K562 (cell line): Measurements from ENCODE around the gene SLC40A1. TPM values are rescaled to one million over a fixed set of nuclear protein-coding genes. Genes with fewer than 3 reads are reported as not detected.

Experiments used
- ATAC-seq: fragments of 200-7000 bp; cut with Tn5 transposase; 3 replicates; pipeline ENCODE4 v1.9.1; 2020; ENCODE audit warnings: moderate library complexity
- BruUV-seq: library from RNA; stranded (reverse); fragments of 400-500 nt; replicated peaks from 2 replicates; lab custom pipeline; 2021; lab: Mats Ljungman, UMichigan
- CTCF ChIA-PET: fragments of 300-600 bp; formaldehyde crosslinking; extraction: SDS; loops from one replicate; lab custom pipeline; 2021; ENCODE audit warnings: low intra/inter-chr PET ratio; lab: Yijun Ruan, JAX
- POLR2A ChIA-PET: fragments of 300-600, 350-650 bp; sonication (Branson Sonifier 250); formaldehyde crosslinking; extraction: SDS; loops from one replicate; lab custom pipeline; 2021; ENCODE audit warnings: antibody characterized with exemption, inconsistent platforms; lab: Yijun Ruan, JAX
- DNase-seq, 4 experiments: peaks; one replicate each; pipeline versions ENCODE4 v3.0.0 to v3.0.0-alpha.2; 2011 to 2018; ENCODE audit warnings: low spot score in 3 of 4, mixed read lengths in 3 of 4; ENCODE audit errors: extremely low read depth in 1 of 4
- FAIRE-seq: peaks from 2 replicates; lab custom pipeline; 2011; peaks lifted over from hg19 to GRCh38; lab: Jason Lieb, UNC
- H2AFZ ChIP-seq: 2 replicates; pipeline ENCODE4 v1.6.0; 2011; ENCODE audit warnings: low read depth, low read length, control low read depth, inconsistent platforms
- H3K27ac ChIP-seq: fragments of 200-600 bp; 3 replicates; pipeline ENCODE4 v1.8.0; 2011; ENCODE audit warnings: low read depth, mild to moderate bottlenecking, control low read depth, inconsistent platforms, low read length, moderate library complexity, mixed read lengths; ENCODE audit errors: extremely low read depth
- H3K27me3 ChIP-seq, 2 experiments: fragments of 300-600 bp in 1 of 2; 2 replicates in 1 of 2; 3 replicates in 1 of 2; pipeline versions ENCODE4 v1.6.0 to v1.8.0; 2011; ENCODE audit warnings: inconsistent platforms in 2 of 2, low read length in 2 of 2, mild to moderate bottlenecking in 1 of 2, mixed read lengths in 1 of 2, moderate library complexity in 1 of 2; ENCODE audit not compliant: control insufficient read depth in 2 of 2, insufficient read depth in 2 of 2
- H3K36me3 ChIP-seq: fragments of 300-600 bp; 3 replicates; pipeline ENCODE4 v1.8.0; 2011; ENCODE audit warnings: mild to moderate bottlenecking, low read length, inconsistent platforms; ENCODE audit not compliant: control insufficient read depth, insufficient read depth
- H3K4me1 ChIP-seq, 2 experiments: fragments of 200-600 bp in 1 of 2; replicated peaks in 1 of 2; 2 replicates in 1 of 2; 3 replicates in 1 of 2; pipeline versions ENCODE4 v1.5.1 to v1.8.0; 2011; ENCODE audit warnings: inconsistent platforms in 2 of 2, low read length in 2 of 2, mild to moderate bottlenecking in 1 of 2, mixed read lengths in 1 of 2, moderate library complexity in 1 of 2; ENCODE audit not compliant: control insufficient read depth in 2 of 2, insufficient read depth in 2 of 2
- H3K4me2 ChIP-seq: 2 replicates; pipeline ENCODE4 v1.6.1; 2011; ENCODE audit warnings: low read length, control low read depth, inconsistent platforms, mixed read lengths; ENCODE audit not compliant: insufficient read depth
- H3K4me3 ChIP-seq: fragments of 200-600 bp; sonication (generic), shearing (Covaris generic); 2 replicates; pipeline ENCODE4 v1.5.1; 2016; ENCODE audit warnings: control low read depth, inconsistent platforms
- H3K79me2 ChIP-seq: fragments of 200-600 bp; 3 replicates; pipeline ENCODE4 v1.8.0; 2011; ENCODE audit warnings: low read length, inconsistent platforms; ENCODE audit not compliant: control insufficient read depth, insufficient read depth
- H3K9ac ChIP-seq, 2 experiments: 2 replicates each; pipeline versions ENCODE4 v1.6.0 to v1.6.1; 2011; ENCODE audit warnings: low read depth in 2 of 2, low read length in 2 of 2, control low read depth in 1 of 2, inconsistent platforms in 1 of 2, mild to moderate bottlenecking in 1 of 2, mixed read lengths in 1 of 2; ENCODE audit not compliant: insufficient read depth in 1 of 2
- H3K9me1 ChIP-seq: one replicate; pipeline ENCODE4 v1.6.0; 2011; ENCODE audit warnings: inconsistent platforms, mild to moderate bottlenecking, low read length, moderate library complexity; ENCODE audit not compliant: control insufficient read depth, insufficient read depth
- H3K9me3 ChIP-seq: replicated peaks from 2 replicates; pipeline ENCODE4 v1.5.1; 2011; ENCODE audit warnings: low read depth, low read length, inconsistent platforms; ENCODE audit not compliant: control insufficient read depth, insufficient read depth
- H4K20me1 ChIP-seq: replicated peaks from 2 replicates; pipeline ENCODE4 v1.6.1; 2011; ENCODE audit warnings: low read length, inconsistent platforms, mixed read lengths; ENCODE audit not compliant: control insufficient read depth, insufficient read depth
- KLF13 ChIP-seq: fragments of 450-650 bp; IDR thresholded peaks from 2 replicates; pipeline ENCODE4 v1.6.1; 2016; ENCODE audit warnings: missing genetic modification characterization, low read depth, mild to moderate bottlenecking, missing compliant biosample characterization, moderate library complexity, borderline replicate concordance
- POLR2AphosphoS5 ChIP-seq: IDR thresholded peaks from 2 replicates; pipeline ENCODE4 v1.6.1; 2011; ENCODE audit warnings: mild to moderate bottlenecking, low read depth, low read length, moderate library complexity; ENCODE audit not compliant: control insufficient read depth, insufficient read depth
- SMARCC2 ChIP-seq: fragments of 450-650 bp; IDR thresholded peaks from 2 replicates; pipeline ENCODE4 v1.6.1; 2017; ENCODE audit warnings: antibody characterized with exemption, moderate library complexity, mild to moderate bottlenecking, low read depth
- TAF1 ChIP-seq: IDR thresholded peaks from 2 replicates; pipeline ENCODE4 v1.6.1; 2011; ENCODE audit warnings: mild to moderate bottlenecking, low read length, moderate library complexity; ENCODE audit not compliant: insufficient read depth, control insufficient read depth, severe bottlenecking; ENCODE audit errors: extremely low read depth
- ZNF12 ChIP-seq: sonication (generic); formaldehyde crosslinking; IDR thresholded peaks from 2 replicates; pipeline ENCODE4 v1.4.0; 2020; ENCODE audit warnings: mild to moderate bottlenecking, missing genetic modification reagents
- ZNF212 ChIP-seq: fragments of 450-650 bp; formaldehyde crosslinking; IDR thresholded peaks from 2 replicates; pipeline ENCODE4 v1.4.0; 2020; ENCODE audit warnings: mild to moderate bottlenecking
- ZNF512 ChIP-seq: IDR thresholded peaks from 2 replicates; pipeline ENCODE4 v1.6.1; 2016; ENCODE audit warnings: missing genetic modification characterization, missing compliant biosample characterization
- WGBS: fragments of 100-300 bp; shearing (Covaris generic); methylation state at CpG from one replicate; pipeline ENCODE4 v1.1.6; 2016; ENCODE audit warnings: low coverage, mixed read lengths; ENCODE audit not compliant: insufficient coverage; ENCODE audit errors: missing lambda C conversion rate; 5-methylcytosine and 5-hydroxymethylcytosine counted together
- in situ Hi-C: fragments of 300-500 bp; cut with MboI; formaldehyde crosslinking; loops from 4 replicates; pipeline ENCODE4 v1.15.0; 2018; ENCODE audit warnings: inconsistent platforms, mixed read lengths
- intact Hi-C: fragments of 100-400 bp; cut with micrococcal nuclease; formaldehyde crosslinking; loops from 2 replicates; pipeline ENCODE4 v1.14.2; 2022
- polyA plus RNA-seq, 8 experiments: library from polyadenylated mRNA; depleted of rRNA in 4 of 8; stranded (reverse) in 5 of 8; unstranded in 3 of 8; fragments of >200 nt; fragmentation: Nextera tagmentation in 2 of 8; fragmentation: Illumina TruSeq in 1 of 8; extraction: Ambion mirVana in 2 of 8; extraction: Trizol in 1 of 8; gene quantifications; 2 replicates each; pipeline versions ENCODE4 v1.2.1 to v1.2.3, GENCODE V29; 2011 to 2014; ENCODE audit warnings: inconsistent platforms in 1 of 8, missing spikeins in 1 of 8
- total RNA-seq, 7 experiments: library from RNA; depleted of rRNA in 6 of 7; stranded (reverse); fragments of >200 nt in 6 of 7; fragmentation: Illumina TruSeq in 2 of 7; extraction: Trizol in 2 of 7; gene quantifications; 2 replicates each; pipeline versions ENCODE4 v1.2.1 to v1.2.3, GENCODE V29; 2011 to 2021; ENCODE audit warnings: low replicate concordance in 1 of 7

SLC40A1 gene
- total and polyA plus RNA-seq, 9 of the 15 experiments (the other 6 are each of a cell fraction or from before 2014, with no cell fraction given): 42.2 to 95.9 (median 54.9) TPM

GRCh38 chr2:189569295-189569910 lies 11.2 kb downstream of the SLC40A1 start:
- Histone ChIP-seq H3K79me2 (peaks cover 45% of the 10 kb centered on the region), H2AFZ (no peak overlapping the region), H3K4me3 (no peak overlapping the region), H3K27ac (no peak overlapping the region), H4K20me1 (no peaks in the 10 kb centered on the region), H3K9me1 (no peaks in the 10 kb centered on the region), H3K4me1 (no peaks in the 10 kb centered on the region), H3K4me2 (no peak overlapping the region), H3K9ac (no peak overlapping the region), H3K36me3 (peaks cover 92% of the 10 kb centered on the region), H3K27me3 (no peaks in the 10 kb centered on the region), H3K9me3 (no peaks in the 10 kb centered on the region)
- intact Hi-C loops: no loop called here
- ATAC-seq: no peak
- ChIA-PET CTCF (no interaction called here), POLR2A (interaction anchor here (0.8 kb wide), 1 partner anchor 9 kb away, joined by 3 read pairs; no protein-coding TSS in a partner anchor)
- no peak for FAIRE-seq
- WGBS: 46% methylated on average over 1 of the region's 1 CpG
- no peak for DNase-seq
- in situ Hi-C loops: no loop called here
- TF ChIP-seq ZNF212 (CRISPR knock-in tag) (no peak), KLF13 (no peak), TAF1 (no peak), POLR2AphosphoS5 (no peak), SMARCC2 (no peak), ZNF512 (no peak), ZNF12 (CRISPR knock-in tag) (no peak)
- no TSS peak for BruUV-seq
